Body of pancreas (tissue), 4 donors: ENCODE data around the gene HINT1. TPM values are rescaled to one million over a fixed set of nuclear protein-coding genes. Genes with fewer than 3 reads are reported as not detected.
A peak's percentile ranks its signal among the peaks of the same experiment; 100 is the strongest.

Source experiments
- ATAC-seq: fragments of 150-250 bp; one replicate; pipeline ENCODE4 v1.9.1; 2016
- DNase-seq, 4 donors: peaks; one replicate each; pipeline ENCODE4 v3.0.0-alpha.2; 2019
- H3K27ac ChIP-seq, 4 donors: fragments of 200-600 bp; sonication (generic); 1 replicate in 3 of 4; 2 replicates in 1 of 4; pipeline versions ENCODE4 v1.5.1 to v1.6.1; 2016 to 2019; ENCODE audit warnings: mild to moderate bottlenecking in 1 of 4, mixed read lengths in 1 of 4, moderate library complexity in 1 of 4
- H3K27me3 ChIP-seq, 2 donors: fragments of 200-600 bp; sonication (generic); one replicate each; pipeline ENCODE4 v1.6.0; 2016; ENCODE audit warnings: mild to moderate bottlenecking in 1 of 2
- H3K36me3 ChIP-seq, 2 donors: fragments of 200-600 bp; sonication (generic); replicated peaks in 1 of 2; 2 replicates each; pipeline ENCODE4 v1.5.1; 2016; ENCODE audit warnings: low read depth in 2 of 2; ENCODE audit not compliant: insufficient read depth in 1 of 2
- H3K4me1 ChIP-seq: fragments of 200-600 bp; sonication (generic); one replicate; pipeline ENCODE4 v1.6.0; 2016
- H3K4me3 ChIP-seq, 2 donors: fragments of 200-600 bp; sonication (generic); 1 replicate in 1 of 2; 2 replicates in 1 of 2; pipeline ENCODE4 v1.5.1; 2016 to 2019
- H3K9me3 ChIP-seq, 3 donors: fragments of 200-600 bp; sonication (generic); 1 replicate in 2 of 3; 2 replicates in 1 of 3; pipeline ENCODE4 v1.5.1; 2016
- POLR2A ChIP-seq, 3 donors: fragments of 450-650 bp; IDR thresholded peaks; one replicate each; pipeline ENCODE4 v1.6.1; 2016; ENCODE audit warnings: antibody characterized with exemption in 3 of 3, mild to moderate bottlenecking in 2 of 3
- WGBS, 2 donors: methylation state at CpG; one replicate each; pipeline ENCODE4 v1.1.5; 2017; 5-methylcytosine and 5-hydroxymethylcytosine counted together
- intact Hi-C: fragments of 100-400 bp; cut with DNase I; formaldehyde crosslinking; loops from one replicate; pipeline ENCODE4 v1.15.1; 2023
- total RNA-seq, 2 donors: library from RNA; depleted of rRNA; stranded (reverse); fragments of >200 nt; gene quantifications; one replicate each; pipeline ENCODE4 v1.1.0, GENCODE V29; 2016
- TF ChIP-seq, protein P1 (sequence below), 7 experiments: fragments of 450-650 bp in 4 of 7; fragments of 200-600 bp in 3 of 7; sonication (generic) in 3 of 7; IDR thresholded peaks; one replicate each; pipeline ENCODE4 v1.5.1; 2016 to 2019; ENCODE audit warnings: antibody characterized with exemption in 7 of 7

HINT1 gene
- total RNA-seq, 2 donors from 2014 or later: 89.8 to 109 TPM

GRCh38 chr5:131180407-131180806, 15.4 kb upstream of the HINT1 start:
- Histone ChIP-seq H3K9me3 (no peaks in the 10 kb centered on the region), H3K27me3 (no peaks in the 10 kb centered on the region), H3K4me1 (no peaks in the 10 kb centered on the region), H3K4me3 (no peak overlapping the region), H3K27ac (no peak overlapping the region), H3K36me3 (no peaks in the 10 kb centered on the region)
- intact Hi-C loops: no loop called here
- DNase-seq (no peak), ATAC-seq (no peak)
- TF ChIP-seq, protein P1, sequence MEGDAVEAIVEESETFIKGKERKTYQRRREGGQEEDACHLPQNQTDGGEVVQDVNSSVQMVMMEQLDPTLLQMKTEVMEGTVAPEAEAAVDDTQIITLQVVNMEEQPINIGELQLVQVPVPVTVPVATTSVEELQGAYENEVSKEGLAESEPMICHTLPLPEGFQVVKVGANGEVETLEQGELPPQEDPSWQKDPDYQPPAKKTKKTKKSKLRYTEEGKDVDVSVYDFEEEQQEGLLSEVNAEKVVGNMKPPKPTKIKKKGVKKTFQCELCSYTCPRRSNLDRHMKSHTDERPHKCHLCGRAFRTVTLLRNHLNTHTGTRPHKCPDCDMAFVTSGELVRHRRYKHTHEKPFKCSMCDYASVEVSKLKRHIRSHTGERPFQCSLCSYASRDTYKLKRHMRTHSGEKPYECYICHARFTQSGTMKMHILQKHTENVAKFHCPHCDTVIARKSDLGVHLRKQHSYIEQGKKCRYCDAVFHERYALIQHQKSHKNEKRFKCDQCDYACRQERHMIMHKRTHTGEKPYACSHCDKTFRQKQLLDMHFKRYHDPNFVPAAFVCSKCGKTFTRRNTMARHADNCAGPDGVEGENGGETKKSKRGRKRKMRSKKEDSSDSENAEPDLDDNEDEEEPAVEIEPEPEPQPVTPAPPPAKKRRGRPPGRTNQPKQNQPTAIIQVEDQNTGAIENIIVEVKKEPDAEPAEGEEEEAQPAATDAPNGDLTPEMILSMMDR (IDR thresholded peaks at IDR 0.05): no peak
- no peak for TF ChIP-seq POLR2A (IDR thresholded peaks at IDR 0.05)

DNA sequence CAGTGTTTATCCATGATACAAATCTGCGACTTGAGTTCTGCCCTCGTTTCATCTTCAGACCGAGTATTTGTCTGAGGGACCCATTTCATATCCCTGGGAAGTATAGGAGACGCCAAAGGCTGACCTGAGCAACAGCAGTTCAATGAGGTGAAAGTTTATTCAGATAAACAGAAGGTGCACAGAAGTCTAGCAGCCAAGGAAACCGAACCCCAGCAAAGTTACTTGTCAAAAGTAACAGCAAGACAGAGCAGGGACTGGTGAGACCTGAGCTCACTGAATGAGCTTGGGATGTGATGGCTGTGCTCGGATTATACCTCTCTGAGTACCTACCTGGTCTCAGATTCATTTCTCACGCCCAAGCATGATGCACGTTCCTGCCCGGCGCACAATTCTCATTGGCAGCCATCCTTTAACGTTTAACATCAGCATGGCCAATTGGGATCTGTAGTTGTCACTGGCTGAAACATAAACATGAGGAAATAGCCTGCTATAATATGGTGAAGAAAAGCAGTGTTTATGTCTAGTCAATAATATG, 6.3 kb upstream of the HINT1 start:
- H3K4me3 ChIP-seq: peak overlapping the region; percentile 15 to 17
- peaks cover 14% of the 10 kb centered on the region for H3K4me1 ChIP-seq
- TF ChIP-seq, protein P1 (IDR thresholded peaks at IDR 0.05): no peak
- TF ChIP-seq POLR2A (IDR thresholded peaks at IDR 0.05): no peak
- ATAC-seq (no peak), DNase-seq (peak in 1 of 4 donors; percentile 6)
- intact Hi-C loops: loop anchor here (10.0 kb wide), 1 partner anchor 83 kb away; no protein-coding TSS in a partner anchor
- H3K36me3 ChIP-seq: no peaks in the 10 kb centered on the region
- H3K9me3 ChIP-seq: no peaks in the 10 kb centered on the region
- 1 to 5% methylated on average over 11 of the region's 11 CpGs for WGBS, 2 donors
- no peaks in the 10 kb centered on the region for H3K27me3 ChIP-seq
- peak overlapping the region; percentile 63 to 76 (median 72) for H3K27ac ChIP-seq

DNA sequence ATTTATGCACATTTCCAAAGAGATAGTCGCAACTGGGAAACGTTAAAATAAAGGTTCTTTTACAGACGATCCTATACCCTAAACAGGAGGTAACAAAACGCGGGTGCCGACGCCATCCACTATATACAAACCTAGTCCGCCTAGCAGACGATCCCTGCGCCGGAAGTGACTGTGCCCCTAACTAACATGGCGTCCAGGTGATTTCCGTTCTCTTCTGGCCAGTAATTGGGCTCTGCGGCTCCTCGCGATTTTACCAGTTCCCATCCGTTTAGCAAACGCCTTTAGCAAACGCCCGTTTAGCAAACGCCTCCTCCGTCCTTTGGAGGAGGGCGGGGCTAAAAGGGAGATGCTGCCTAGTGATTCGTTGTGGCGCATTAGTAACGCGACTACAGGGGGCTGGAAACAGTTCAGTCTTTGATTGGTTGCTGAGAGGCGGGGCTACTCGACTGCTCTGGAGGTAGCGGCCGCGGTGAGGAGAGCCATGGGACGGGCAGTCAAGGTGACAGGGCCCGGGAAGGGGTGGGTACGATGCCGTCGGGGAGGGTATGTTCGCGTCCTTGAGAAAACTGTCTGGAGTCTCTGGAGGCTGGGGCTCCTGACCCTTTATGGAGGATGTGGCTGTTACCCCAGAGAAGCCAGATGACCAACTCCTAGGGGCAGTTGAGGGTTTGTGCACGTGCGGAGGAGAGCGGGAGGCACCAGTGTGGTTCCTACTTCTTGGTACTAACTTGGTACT, 5.7 kb upstream of the HINT1 start, which contains the start of gene LYRM7:
Gene LYRM7 (plus strand): TSS at position 405 of the 736 bp plus-strand sequence. CDS start 77 bp downstream, at position 482.
- Histone ChIP-seq H3K27ac (peak within 1 kb of the TSS; percentile 63 to 76 (median 72)), H3K4me3 (peak within 1 kb of the TSS; percentile 17 to 32), H3K36me3 (no peaks in the 10 kb centered on the region), H3K4me1 (peaks cover 14% of the 10 kb centered on the region), H3K27me3 (no peaks in the 10 kb centered on the region), H3K9me3 (no peaks in the 10 kb centered on the region)
- ATAC-seq (peak; percentile 98), DNase-seq (peak; percentile 97 to 99 (median 98))
- TF ChIP-seq, protein P1 (IDR thresholded peaks at IDR 0.05): peak in 2 of 7 experiments; percentile 16 to 26
- peak in 2 of 3 donors; percentile 73 to 78 for TF ChIP-seq POLR2A (IDR thresholded peaks at IDR 0.05)
- WGBS, 2 donors: 0 to 1% methylated on average over 40 to 42 of the region's 42 CpGs
- intact Hi-C loops: loop anchor here (10.0 kb wide), 1 partner anchor 84 kb away; no protein-coding TSS in a partner anchor

- no peak for DNase-seq
- peak overlapping the region; percentile 42 to 76 (median 64) for H3K27ac ChIP-seq
- H3K9me3 ChIP-seq: no peaks in the 10 kb centered on the region
- no peak for ATAC-seq
- H3K36me3 ChIP-seq: no peaks in the 10 kb centered on the region
- no peaks in the 10 kb centered on the region for H3K27me3 ChIP-seq
- H3K4me1 ChIP-seq: peaks cover 19% of the 10 kb centered on the region
- TF ChIP-seq POLR2A (IDR thresholded peaks at IDR 0.05): no peak
- TF ChIP-seq, protein P1 (IDR thresholded peaks at IDR 0.05): no peak
- WGBS, 2 donors: 29% methylated on average over 16 of the region's 16 CpGs
- peak overlapping the region; percentile 13 to 32 for H3K4me3 ChIP-seq
- intact Hi-C loops: loop anchor here (10.0 kb wide), 2 partner anchors 85 to 235 kb away; no protein-coding TSS in a partner anchor
These were observed 4.9 kb upstream of the HINT1 start for GRCh38 chr5:131169810-131170539.
